CD4-positive, alpha-beta T cell treated with Interleukin-6 at 100 ng/mL for 8 hours (primary cell): ENCODE measurements around the gene CARD9.

ENCODE experiments used
- DNase-seq: peaks from one replicate; pipeline ENCODE4 v3.0.0-alpha.2; 2020; ENCODE audit warnings: mixed read lengths, low spot score

CARD9 gene

DNA sequence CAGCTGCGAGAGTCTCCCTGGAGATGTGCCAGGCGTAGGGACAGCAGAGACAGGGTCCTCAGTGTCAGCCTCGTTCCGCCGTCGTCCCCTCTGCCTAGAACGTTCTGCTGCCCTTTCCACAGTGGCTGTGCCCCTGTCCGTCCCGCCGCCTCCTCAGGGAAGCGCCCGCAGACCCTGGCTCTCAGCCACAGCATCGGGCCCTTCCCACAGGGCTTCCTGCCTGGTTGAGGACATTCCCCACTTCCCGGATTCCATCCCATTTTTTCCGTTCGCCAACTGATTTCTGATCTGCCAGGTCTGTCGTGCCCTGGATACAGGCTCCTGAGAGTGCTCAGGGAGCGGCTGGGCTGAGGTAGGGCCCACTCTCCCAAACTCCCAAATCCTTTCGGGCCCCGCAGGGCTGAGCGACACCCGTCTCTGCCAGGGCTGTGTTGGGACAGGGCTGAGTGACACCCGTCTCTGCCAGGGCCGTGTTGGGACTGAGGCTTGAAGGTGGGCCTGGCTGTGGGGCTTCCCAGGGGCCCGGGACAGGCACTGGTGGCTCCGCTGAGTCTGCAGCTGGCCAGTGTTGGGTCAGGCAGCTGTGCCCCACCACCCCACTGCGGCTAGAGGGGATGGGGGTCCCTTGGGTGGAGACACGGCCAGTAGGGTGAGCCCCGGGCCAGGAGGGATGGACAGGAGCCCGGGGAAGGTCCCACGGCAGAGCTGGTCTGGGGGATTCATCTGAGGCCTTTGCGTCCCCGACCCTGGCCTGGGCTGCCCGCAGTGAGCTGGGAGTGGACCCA, 25.8 kb downstream of the CARD9 start:
- DNase-seq: no peak

GRCh38 chr9:136346927-136347465, 26.5 kb downstream of the CARD9 start:
- no peak for DNase-seq

DNA sequence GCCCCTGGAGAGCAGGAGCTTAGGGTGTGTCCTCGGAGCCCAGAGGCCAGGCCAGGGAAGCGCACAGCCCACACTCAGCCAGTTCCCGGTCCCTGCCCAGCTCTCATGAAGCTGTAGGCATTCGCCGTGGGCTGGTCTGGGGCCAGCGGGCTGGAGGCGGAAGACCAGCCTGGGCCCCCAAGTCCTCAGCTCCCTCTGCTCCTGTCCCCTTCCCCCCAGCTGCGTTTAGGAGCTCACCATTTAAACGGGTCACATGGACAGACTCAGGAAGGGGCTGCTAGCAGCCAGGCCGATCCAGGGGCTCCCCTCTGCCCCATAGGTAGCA, 27.4 kb downstream of the CARD9 start:
- no peak for DNase-seq

GRCh38 chr9:136345281-136346156, 27.9 kb downstream of the CARD9 start:
- no peak for DNase-seq

DNA sequence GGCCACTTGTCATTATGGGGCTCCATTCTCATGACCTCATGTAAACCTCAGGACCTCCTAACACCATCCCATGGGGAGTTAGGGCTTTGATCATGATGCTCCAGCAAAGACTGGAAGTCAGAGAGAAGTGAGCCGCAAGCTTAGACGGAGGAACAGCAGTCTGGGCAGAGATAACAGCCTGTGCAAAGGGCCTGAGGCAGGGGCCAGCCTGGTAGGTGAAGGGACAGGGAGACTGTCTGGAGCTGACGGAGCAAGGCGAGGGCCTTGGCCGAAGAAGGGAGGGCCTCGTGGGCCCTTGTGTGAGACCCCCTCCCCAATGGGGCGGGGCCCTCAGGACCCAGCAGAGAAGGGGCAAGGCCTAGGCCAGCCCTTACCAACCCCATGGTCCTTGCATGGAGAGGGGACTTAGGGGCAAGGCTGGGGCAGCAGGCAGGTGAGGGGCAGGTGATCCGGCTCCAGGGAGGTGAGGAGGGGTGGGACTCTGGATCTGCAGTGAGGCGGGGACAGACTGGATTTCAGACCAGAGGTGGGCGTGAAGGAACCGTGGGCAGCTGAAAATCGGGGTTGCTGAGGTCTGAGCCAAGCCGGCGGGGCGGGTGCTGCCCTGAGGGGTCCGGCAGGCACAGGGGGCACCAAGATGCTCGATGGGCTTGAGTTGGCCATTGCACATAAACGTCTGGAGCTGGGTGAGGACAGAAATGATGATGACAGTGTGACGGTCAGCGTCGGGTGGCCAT, 28.8 kb downstream of the CARD9 start:
- no peak for DNase-seq

DNA sequence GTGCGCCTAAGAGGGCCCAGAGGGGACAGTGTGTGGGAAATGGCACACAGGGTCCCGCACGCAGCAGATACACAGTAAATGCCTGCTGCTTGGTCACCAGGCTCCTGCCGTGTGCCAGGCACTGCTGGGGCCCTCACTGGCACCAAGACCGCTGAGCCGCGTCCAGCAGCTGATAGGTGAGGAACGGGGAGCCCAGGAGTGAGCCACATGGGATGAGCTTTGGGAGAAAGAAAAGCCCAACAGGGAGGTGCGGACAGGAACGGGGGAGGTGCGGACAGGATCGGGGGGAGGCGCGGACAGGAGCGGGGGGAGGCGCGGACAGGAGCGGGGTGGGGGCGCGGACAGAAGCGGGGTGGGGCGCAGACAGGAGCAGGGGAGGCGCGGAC, 29.6 kb downstream of the CARD9 start:
- no peak for DNase-seq

- DNase-seq: no peak
Observed at GRCh38 chr9:136343121-136343883, 30.2 kb downstream of the CARD9 start.

- peak; percentile 37 for DNase-seq
Observed at GRCh38 chr9:136342181-136343120, 31.0 kb downstream of the CARD9 start.

DNA sequence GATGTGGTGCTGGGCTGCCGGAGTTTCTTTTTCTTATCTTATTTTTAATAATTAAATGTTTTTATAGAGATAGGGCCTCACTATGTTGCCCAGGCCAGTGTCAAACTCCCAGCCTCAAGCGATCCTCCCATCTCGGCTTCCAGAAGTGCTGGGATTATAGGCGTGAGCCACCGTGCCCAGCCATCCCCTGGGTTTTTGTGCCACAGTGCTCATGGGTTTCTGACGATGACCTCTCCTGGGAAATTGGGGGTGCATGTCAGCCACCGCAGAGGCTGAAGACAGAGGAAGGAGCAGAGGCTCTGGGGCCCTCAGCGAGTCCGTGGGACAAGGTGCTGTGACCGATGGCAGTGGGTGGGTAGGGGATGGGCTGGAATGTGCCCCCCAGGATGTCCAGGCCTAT, 31.7 kb downstream of the CARD9 start:
- no peak for DNase-seq

DNA sequence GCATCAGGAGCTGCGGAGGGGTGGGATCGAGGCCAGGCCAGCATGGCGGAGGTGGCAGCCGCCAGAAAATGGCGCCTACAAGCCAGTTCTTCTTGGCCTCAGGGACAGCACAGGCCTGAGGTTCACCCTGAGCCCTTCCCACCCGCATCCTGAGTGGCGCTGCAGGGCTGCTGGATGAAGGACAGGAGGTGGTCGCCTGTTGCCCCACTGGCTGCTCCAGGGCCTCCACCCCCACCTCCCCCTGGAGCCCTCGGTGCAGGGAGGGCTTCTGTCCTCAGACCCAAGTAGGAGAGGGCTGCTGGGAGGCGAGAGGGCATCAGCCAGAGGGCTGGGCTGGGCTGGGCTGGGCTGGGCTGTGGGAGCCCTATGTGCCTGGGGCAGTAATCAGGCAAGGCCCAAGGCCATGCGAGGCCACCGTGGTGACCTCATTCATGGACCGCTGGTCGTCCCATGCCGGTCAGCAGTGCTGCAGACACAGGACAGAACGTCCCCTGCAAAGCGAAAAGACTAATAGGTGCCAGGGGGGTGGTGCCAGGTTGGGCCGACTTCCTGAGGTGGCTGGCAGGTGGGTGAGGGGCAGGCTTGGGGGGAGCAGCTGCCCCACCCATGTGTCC, 32.3 kb downstream of the CARD9 start:
- DNase-seq: no peak

DNA sequence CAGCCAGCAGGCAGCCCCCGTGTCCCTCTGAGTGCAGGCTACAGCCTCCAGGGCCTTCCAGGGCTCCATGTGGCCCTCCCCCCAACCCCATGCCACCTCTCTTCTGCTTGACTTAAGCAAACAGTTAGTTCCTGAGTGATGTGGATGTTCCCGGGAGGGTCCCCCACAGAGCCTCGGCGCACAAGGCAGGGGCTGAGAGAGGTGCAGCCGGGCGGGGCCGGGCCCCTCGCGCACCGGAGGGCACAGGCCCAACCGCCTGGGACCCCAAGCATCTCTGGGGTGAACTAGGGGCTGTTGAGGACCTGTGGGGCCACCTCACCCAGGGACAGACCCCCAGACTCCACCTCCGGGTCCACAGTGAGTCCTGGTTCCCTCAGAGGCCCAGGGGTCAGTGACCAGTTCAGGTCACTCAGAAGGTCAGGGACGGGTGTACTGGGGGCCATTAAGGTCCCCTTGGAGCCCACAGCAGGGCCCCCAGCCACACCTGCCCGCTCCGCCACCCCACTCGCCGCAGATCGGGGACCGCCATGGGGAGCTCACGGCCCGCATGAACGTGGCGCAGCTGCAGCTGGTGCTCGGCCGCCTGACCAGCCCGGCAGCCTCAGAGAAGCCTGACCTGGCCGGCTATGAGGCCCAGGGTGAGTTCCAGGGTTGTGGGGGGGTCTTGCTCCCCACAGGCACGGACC, 33.0 kb downstream of the CARD9 start:
- no peak for DNase-seq

DNA sequence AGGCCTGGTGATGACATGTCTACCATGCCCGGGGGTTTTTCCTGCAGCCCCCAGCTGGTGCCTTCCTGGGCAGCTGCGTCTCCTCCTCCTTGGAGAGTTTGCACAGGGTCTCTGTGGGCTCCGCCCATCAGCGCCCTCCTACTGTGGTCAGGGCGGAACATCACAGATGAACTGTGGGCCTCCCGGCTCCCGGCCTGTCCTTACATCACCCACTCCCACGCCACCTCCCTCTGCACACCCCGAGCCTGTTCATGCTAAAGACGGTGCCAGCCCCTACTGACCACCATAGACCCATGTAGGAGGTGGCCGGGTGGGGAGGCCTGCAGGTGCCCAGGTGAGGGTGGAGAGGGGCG, 33.5 kb downstream of the CARD9 start:
- DNase-seq: no peak

GRCh38 chr9:136339173-136339957, 34.1 kb downstream of the CARD9 start:
- no peak for DNase-seq

- no peak for DNase-seq
Observed at GRCh38 chr9:136338511-136338910, 35.0 kb downstream of the CARD9 start.

DNA sequence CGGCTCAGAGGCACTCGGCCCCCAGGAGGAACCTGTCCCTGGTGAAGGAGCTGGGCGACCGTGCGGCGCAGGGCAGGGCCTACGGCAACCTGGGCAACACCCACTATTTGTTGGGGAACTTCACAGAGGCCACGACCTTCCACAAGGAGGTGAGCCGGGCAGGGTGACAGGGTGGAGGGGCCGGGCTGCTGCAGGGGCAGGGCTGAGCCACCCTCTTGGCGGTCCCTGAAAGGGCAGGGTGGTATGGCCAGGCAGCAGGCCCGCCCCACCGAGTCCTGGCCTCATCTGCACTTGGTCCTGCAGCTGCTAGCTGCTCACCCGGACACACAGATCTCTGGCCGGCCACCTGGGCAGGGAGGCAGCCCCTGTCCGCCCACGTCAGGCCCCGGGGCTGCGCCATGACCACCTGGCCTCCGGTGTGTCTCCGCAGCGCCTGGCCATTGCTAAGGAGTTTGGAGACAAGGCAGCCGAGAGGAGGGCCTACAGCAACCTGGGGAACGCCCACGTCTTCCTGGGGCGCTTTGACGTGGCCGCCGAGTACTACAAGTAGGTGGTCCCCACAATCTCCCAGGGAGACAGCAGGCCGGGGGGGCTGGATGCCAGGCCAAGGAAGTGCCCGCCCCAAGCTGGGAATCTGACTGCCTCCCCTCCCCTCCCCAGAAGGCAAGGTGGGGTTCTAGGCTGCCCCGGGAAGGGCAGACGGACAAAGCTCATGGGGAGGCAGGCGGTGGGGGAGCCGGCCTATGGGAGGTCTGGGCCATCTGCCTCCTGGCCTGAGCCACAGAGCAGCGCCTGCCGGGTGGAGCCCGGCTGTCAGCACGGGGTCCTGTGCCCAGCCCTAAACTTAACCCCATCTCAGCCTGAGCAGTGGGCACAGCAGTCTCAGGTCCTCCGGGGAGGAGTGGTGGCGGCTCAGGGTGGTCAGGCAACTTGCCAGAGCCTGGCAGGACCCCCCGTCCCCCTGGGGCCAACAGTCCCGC, 35.8 kb downstream of the CARD9 start:
- no peak for DNase-seq

GRCh38 chr9:136336881-136337280, 36.6 kb downstream of the CARD9 start:
- DNase-seq: no peak

- DNase-seq: no peak
Observed at GRCh38 chr9:136336156-136336870, 37.2 kb downstream of the CARD9 start.
